HG03442 (cell line): ENCODE results near the gene HIPK2.
"Not testable (repeated sequence)": the region's sequence is repeated elsewhere in the genome, so short reads cannot be mapped to it uniquely, and the experiment has no call there.

Experiments
- ATAC-seq: cut with Tn5 transposase; IDR thresholded peaks from one replicate; pipeline ENCODE4 v1.9.1; 2021; ENCODE audit warnings: mild to moderate bottlenecking, moderate library complexity; ENCODE audit not compliant: unreplicated experiment

Gene HIPK2

DNA sequence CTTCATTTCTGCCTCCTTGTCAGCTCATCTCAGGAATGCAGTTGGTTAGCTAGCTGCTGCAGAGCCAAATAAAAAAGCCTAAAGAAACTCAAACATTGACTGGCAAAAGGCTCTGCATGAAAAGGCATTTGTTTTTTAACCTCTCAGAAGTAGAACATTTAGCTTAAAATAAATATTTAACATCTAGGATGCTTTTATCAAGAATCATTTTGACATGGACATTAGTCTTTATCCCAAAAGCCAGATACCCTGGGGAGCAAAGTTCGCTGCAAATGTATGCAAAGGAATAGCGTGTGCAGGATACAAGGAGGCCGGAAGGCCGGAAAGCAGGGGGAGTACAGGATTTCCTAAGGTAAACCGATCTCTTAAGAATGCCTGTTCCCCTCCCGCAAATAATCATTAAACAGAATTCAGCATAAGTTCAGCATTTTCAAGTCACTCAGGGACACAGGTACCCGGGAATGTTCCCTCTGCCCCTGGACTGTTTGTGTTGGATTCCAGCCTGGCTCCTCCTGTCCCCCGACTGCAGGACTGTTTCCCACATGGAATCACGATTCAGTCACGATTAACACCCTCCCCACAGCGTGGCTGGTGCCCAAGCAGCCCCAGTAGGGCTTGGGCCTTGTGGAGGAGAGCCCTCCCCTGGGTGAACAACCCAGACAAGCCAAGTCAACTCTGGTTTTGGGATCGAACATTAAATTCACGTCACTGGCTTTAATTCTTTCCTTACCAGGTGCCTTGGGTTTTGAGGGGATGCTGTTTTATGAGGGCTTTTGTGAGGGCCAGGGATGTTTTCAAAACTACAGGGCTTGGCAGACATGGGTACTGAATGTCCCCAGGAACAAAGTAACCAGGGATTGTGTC, 97.8 kb downstream of the HIPK2 start:
- ATAC-seq, result no peak

DNA sequence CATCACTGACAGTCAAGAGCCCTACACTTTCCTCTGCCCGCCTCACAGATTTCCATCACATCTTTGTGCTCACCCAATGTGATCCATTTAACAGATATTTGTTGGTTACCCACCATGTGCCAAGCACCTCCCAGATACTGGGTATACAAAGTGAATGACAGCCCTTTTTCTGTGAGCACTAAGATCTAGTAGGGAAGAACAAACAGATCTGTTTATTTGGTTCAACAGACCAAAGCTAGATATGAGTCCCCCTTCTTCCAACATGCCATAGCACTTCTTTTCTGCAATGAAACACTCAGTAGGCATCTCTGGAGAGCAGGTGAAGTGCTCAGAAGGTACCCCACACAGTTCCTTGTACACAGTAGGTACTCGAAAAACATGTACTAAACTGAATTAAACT, 101.4 kb downstream of the HIPK2 start:
- ATAC-seq, result no peak

DNA sequence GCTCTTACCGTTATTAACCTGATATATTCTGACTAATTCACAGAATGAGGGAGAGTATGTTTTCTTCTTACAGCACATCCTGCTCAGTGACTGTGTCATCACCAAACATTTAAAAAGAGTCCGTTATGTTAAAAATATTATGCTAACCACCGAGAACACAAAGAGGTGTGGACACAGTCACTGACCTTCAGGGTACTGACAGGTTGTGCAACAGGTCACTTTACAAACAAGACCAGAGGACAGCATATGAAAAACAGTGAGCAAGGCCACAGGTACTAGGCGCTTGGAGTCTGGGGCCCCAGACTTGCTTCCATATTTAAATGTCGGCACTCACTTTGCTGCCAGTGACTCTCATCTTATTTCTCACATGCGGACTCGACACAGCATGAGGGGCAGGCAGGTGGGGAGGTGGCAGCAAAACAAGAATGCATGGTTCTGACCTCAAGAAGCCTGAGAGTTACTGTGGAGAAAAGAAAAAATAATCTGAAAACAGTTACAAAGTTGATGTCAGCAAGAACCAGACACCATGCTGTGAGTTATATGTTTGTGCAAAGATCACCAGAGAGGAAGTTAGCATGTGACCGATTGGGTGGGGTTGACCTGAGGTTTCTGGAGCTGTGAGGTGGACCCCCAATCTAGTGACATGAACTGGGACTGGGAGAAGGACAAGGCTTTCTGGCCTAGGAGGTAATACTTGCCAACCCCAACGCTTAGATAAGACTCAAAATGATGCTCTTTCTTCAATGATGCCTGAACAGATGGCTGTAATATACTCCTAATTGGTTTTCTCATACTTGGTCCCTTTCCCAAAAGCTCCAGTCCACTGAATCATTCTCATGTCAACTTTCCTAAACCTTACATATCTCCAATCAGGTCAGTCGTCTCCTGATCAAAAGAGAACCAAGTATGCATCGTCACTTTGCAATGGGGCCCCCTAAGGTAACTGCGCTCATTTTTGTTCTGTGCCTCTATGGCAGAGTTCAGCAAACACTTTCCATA, 102.4 kb downstream of the HIPK2 start:
- ATAC-seq, result peak; percentile 23

DNA sequence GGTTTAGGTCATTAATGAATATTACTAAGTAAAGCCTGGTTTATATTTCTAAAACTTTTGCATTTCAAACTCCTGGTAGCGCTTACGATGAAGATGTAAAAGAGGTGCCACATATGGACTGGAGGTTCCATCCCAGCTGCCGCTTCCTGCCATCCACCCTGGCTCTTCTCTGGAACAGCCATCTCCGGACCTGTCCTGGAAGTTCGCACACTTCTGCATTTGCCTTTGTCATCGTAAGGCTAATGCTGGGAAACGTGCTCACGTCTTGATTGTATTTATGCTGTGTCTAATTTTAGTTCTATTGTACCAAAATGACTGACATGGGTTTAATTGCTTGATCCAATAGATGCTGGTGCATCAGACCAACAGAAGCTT, 103.1 kb downstream of the HIPK2 start:
- ATAC-seq, result no peak

DNA sequence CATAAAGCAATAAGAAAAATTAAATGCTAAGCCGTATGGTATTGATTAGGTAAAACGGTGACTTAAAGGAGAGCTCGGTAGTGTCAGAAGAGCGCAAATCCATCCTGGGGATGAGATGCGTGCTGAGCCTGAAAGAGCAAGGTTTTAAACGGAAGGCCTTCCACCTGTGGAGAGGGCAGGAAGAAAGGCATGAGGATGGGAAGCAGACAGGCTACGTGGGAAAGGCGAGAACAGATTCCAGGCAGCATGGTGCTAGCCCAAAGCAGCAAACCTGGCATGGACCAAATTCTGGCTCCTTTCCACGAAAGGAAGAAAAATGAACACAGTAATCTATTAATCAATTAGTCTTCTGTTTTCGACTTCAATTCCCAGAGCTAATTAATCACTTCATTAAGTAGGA, 103.5 kb downstream of the HIPK2 start:
- no peak for ATAC-seq

DNA sequence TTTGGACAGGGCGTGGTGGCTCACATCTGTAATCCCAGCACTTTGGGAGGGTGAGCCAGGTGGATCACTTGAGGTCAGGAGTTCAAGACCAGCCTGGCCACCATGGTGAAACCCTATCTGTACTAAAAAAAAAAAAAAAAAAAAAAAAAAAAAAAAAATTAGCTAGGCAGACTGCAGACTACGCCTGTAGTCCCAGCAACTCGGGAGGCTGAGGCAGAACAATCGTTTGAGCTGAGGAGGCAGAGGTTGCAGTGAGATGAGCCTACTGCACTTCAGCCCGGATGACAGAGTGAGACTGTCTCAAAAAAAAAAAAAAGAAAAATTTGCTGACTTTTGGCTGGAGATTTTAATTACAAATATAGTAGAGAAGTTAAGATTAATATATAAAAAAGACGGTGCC, 104.0 kb downstream of the HIPK2 start:
- no peak for ATAC-seq

DNA sequence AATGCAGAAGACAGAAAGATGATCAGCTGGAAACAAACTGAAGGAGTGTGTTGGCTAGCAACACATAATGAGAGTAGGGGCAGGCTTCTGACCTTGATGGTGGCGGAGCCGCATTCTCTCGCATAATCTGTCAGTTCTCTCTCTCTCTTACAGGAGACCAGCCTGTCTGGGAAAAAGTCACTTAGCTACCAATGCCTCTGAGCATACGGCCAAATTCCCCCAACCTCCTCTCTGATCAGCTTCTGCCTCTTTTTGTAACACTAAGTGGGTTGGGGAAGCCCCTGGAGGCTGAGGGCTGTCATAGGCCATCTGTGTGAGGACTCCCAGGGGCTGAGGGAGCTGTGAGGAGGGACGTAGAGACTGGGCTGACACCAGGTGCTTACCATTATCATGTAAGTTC, 104.6 kb downstream of the HIPK2 start:
- peak; percentile 84 for ATAC-seq

DNA sequence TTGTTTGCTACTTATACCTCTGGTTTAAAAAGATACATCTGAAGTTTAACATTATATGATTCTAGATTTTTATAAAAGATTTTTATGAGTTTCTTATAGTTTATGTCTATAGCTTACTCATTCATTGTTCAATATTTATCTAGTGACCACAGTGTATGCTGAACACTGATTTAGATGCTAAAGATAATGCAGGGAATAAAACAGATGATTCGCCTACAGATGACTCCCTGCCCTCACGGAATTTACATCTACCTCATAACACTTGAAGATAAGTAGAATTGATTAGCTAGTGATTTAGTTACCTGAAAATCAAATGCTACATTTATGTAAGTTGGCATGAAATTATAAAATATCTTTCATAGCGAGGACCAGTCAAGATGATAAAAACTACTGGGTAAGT, 105.8 kb downstream of the HIPK2 start:
- ATAC-seq, result no peak

DNA sequence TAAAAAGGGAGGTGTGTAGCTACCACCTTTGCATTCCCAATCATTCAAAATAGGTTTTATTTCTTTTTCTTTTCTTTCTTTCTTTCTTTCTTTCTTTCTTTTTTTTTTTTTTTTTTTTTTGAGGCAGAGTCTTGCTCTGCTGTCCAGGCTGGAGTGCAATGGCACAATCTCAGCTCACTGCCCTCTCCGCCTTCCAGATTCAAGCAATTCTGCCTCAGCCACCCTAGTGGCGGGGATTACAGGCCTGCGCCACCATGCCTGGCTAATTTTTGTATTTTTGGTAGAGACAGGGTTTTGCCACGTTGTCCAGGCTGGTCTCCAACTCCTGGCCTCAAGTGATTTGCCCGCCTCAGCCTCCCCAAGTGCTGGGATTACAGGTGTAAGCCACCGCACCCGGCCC, 107.1 kb downstream of the HIPK2 start:
- ATAC-seq, result not testable (repeated sequence)

DNA sequence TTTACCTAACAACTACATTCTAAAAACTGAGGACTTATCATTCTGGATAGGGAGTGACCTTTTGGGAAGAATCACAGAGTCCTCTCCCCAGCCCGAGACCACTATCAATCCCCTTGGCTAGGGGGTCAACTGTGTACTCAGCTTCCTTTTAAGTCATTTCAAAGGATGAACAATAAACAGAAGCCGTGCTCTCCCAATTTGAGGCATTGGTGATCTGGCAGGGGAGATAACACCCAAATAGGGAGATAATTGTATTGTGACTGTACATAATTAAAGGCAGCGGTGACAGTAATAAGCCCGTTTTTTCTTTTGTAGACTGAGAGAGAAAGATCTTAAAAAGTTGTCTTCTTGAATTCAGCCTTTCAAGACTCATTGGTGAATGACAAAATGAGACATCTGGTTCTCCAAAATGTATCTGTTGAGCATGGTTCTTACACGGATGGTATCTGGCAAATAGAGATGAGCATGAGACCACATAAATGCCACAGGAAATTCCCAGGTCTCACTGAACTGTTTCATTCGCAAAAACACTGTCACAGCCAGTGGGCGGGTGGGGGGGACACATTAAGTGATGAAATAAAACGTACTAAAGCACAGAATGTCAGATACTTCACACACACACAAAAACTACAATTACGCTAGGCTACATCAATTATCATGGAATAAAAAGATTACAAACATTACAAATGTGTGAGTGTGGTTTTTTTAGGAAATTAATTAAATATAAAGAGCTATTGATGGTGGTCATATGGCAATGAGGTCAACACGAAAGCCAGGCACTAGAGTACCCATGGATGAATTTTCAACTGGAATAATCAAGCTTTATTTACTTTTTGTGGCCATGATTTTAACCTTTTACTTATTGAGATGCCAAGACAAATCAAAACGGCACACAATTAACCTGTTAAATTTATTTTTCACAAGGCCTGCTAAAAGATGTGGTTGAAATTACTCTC, 108.4 kb downstream of the HIPK2 start:
- ATAC-seq, result no peak

DNA sequence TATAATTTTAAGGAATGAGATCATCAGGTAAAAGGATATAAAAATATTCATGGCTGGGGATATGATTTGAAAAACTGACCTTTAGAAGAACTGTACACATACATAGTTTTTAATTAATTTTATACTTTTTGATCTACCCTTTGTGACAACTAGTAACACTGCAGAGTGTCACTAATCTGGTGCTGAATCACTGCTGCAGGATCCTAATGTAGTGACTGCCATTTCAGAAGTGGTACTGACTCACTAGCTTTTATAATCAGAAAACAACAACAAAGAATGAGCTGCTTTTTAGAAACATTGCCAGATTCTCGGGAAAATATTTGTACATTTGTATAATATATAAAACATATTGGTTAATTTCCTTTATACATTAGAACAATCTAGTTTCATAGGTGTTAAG, 110.4 kb downstream of the HIPK2 start:
- ATAC-seq, result no peak

DNA sequence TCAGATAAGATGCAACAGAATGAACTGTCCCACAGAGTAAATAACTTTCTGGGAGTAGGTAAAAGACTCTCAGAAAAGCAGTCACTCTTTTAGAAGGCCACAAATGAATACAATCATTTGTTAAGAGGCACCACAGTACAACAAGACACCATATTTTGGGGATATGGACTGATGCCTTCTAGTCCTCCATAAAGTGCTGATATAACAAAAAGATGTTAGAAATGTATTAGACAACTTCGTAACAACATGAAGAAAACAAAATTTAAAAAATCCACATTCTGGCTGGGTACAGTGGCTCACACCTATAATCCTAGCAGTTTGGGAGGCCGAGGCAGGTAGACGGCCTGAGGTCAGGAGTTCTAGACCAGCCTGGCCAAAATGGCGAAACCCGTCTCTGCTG, 111.3 kb downstream of the HIPK2 start:
- no peak for ATAC-seq

DNA sequence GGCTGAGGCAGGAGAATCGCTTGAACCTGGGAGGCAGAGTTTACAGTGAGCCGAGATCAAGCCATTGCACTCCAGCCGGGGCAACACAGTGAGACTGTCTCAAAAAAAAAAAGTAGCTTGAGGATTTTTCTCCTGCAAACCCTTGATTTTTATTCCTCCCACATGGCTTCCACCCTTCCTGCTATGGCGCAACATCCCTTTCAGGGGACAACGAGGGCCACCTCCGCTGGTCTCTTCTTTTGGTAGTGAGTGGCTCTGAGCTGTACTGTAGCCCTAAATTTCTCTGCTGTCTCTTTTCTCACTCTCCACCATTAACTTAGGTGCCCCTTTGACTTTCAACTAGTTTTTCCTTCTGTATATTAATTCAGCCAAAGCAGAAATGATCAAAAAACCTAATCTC, 113.4 kb downstream of the HIPK2 start:
- ATAC-seq, result no peak

DNA sequence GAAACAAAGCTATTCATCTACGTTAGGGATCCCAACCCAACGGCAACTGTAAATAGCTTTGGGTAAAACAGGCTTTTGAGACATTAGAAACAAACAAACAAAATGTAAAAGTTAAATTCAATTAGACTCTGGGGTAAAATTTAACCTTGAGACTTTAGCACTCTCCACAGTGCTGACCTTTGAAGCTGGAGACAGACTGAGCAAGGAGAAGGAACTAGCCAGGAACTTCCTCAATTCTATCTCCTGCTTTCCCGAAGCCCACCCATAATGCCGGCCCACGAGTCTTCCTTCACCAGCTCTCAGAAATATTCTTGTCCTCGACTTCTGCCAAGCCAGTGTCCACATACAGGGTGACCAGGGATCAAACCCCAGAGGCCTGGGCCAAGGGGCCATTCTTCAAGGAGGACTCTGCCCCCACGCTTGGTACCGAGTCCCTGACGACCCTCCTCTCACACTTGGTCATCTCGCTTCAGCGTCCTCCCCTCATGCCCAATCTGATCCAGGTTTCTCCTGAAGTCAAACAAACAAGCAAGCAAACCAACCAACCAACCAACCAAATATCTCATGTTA, 114.1 kb downstream of the HIPK2 start:
- ATAC-seq, result no peak

DNA sequence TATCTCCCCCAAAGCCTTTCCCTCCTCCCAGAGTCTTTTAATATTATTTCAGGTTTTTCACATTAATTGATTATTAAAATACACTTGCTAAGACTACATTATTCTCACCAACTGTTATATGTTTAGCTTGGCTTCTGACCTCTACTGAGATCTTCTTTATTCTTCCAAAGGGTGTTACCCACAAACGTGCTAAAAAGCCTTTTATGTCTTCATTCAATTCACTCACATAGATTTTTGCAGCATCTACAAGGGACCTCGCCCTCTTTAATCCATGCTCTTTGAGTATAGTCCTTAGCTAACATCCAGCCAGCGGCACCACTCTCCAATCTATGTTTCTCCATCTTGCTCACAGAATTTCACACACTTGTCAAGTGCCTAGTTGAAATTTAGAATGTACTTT, 115.9 kb downstream of the HIPK2 start:
- ATAC-seq, result no peak

DNA sequence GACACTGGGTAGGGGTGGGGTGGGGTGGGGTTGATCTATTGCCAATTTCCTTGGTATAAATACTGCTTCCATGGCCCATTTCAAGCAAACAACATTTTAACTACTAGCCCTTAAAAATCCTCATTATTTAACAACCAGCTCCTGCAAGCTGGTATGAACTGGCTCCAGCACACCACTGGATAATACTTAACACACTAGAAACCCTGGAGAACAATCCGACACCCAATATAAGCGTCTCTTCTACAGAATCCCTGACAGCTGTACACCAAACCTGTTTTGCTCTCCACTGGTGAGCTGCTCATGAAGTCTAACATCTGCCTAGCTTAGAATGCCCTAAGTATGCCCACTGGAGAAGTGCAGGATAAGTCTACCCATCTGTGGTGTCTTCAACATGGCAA, 116.8 kb downstream of the HIPK2 start:
- ATAC-seq, result no peak

DNA sequence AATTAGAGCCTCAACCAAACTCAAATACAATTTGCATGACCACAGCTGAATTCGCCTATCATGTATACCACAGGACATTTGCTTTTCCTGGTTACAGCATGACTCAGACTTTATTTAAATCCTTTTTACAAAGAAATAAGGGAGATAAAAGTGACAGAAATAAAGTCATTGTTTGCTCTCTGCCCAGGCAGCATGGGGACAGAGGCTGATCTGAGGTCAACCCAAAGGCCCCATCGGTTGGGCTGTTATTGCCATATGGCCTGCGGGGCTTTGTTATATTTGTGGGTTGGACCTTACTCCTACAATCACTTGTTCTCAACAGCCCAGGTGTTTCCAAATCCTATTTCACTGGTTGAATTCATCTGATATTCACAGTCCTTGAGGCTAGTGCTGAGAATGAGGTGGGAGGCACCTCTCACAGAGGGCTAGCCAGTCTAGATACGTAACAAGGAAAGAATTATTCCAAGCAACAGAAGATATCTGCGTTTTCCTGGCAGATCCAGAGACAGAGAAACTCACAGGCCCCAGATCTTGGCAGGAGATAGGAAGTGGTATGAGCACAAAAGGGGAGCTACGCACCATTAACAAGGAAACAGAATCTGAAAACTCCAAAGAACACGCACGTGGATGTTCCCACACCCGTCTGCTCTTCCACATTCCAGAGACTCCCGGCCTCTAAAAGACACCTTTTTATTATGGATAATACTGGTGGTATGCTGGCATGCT, 117.3 kb downstream of the HIPK2 start:
- no peak for ATAC-seq

DNA sequence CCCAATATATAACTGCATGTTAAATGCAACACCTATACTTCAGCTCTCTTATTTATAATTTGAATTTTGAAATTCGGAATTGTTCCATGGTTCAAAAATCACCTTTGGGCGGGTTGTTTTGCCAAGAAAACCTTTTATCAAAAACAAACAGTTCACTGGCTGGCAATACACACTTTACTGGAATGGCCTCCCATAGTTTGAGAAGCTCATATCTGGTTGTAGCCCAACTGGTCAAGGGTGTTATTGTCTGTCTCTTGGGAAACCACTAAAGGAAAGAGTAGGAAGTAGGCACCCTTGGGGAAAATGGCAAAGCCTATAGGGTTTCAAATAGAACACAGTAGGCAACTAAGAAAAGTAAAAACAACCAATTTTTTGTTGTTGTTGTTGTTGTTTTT, 117.9 kb downstream of the HIPK2 start:
- no peak for ATAC-seq

DNA sequence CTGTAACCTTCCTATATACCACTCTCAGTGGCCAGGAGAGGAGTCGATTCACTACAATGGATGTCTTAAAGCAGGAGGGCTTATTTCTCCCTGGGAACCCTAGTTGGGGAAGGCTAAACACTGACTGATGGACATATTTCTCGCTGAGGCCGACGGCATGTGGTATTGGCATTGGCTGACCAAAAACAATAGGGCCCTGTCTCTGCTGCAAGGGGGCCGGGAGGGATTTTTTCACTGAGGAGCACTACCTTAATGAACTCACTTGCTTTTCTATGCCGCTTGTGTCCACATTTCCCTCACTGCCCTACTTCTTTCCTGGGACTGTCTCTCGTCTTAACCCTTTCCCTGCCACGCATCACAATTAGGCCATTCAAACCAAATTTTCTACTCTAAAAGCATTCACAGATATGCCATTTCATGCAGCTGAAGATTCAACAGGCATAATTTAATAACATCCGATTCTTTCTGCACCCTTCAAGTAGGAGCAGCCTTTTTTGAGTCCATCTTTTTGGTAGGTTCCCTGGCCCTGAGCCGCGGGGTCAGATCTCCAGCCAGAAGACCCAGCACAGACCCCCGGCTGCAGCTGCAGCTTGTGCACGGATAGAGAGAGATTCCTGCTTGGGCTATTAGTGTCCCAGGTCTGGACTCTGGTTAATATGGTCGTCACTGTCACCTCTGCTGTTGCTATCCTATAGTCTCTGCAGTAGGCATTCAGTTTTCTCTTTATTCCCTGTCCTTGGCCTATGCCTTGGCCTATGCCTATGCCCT, 118.7 kb downstream of the HIPK2 start:
- ATAC-seq, result no peak
